NCI-H187 (cell line): ENCODE data around the gene AP4S1.
"Not testable (repeated sequence)": the region's sequence is repeated elsewhere in the genome, so short reads cannot be mapped to it uniquely, and the experiment has no call there.

Source experiments
- DNase-seq, 2 experiments: peaks; one replicate each; lab custom pipeline; 2025; lab: John Stamatoyannopoulos, UW

Gene AP4S1

GRCh38 chr14:31086466-31086865, 61.0 kb downstream of the AP4S1 start:
- not testable (repeated sequence) for DNase-seq

- DNase-seq: no peak
Observed at GRCh38 chr14:31090883-31091764, 65.7 kb downstream of the AP4S1 start.

- DNase-seq: no peak
Observed at GRCh38 chr14:31092160-31092708, 66.8 kb downstream of the AP4S1 start.

GRCh38 chr14:31093884-31094839, 68.7 kb downstream of the AP4S1 start:
- not testable (repeated sequence) for DNase-seq

- DNase-seq: not testable (repeated sequence)
Observed at GRCh38 chr14:31095817-31096216, 70.4 kb downstream of the AP4S1 start.

- DNase-seq: no peak
Observed at GRCh38 chr14:31096255-31096654, 70.8 kb downstream of the AP4S1 start.

GRCh38 chr14:31097081-31097480, 71.6 kb downstream of the AP4S1 start:
- DNase-seq: no peak

- no peak for DNase-seq
Observed at GRCh38 chr14:31106768-31107167, 81.3 kb downstream of the AP4S1 start.

- DNase-seq: no peak
Observed at GRCh38 chr14:31109257-31109656, 83.8 kb downstream of the AP4S1 start.

- DNase-seq: no peak
Observed at GRCh38 chr14:31110872-31111271, 85.4 kb downstream of the AP4S1 start.

- DNase-seq: no peak
Observed at GRCh38 chr14:31113794-31114193, 88.3 kb downstream of the AP4S1 start.

- no peak for DNase-seq
Observed at GRCh38 chr14:31118892-31119291, 93.4 kb downstream of the AP4S1 start.

- DNase-seq: no peak
Observed at GRCh38 chr14:31122098-31122611, 96.7 kb downstream of the AP4S1 start.

GRCh38 chr14:31122921-31123320, 97.5 kb downstream of the AP4S1 start:
- no peak for DNase-seq

- no peak for DNase-seq
Observed at GRCh38 chr14:31124197-31124596, 98.7 kb downstream of the AP4S1 start.

GRCh38 chr14:31125231-31125630, 99.8 kb downstream of the AP4S1 start:
- no peak for DNase-seq

GRCh38 chr14:31126680-31127079, 101.2 kb downstream of the AP4S1 start:
- DNase-seq: no peak

- DNase-seq: no peak
Observed at GRCh38 chr14:31127690-31128089, 102.2 kb downstream of the AP4S1 start.

- DNase-seq: no peak
Observed at GRCh38 chr14:31128601-31129526, 103.4 kb downstream of the AP4S1 start.

- DNase-seq: no peak
Observed at GRCh38 chr14:31133133-31133532, 107.7 kb downstream of the AP4S1 start.
